OCI-LY7 (cell line): Measurements from ENCODE around the gene FN3KRP. TPM values are rescaled to one million over a fixed set of nuclear protein-coding genes. Genes with fewer than 3 reads are reported as not detected.

Experiments
- BruUV-seq: library from RNA; stranded (reverse); fragments of 400-500 nt; replicated peaks from 2 replicates; lab custom pipeline; 2021; lab: Mats Ljungman, UMichigan
- CTCF ChIA-PET: fragments of 300-600 bp; sonication (Branson Sonifier 250); formaldehyde crosslinking; loops from one replicate; lab custom pipeline; 2022; ENCODE audit warnings: antibody characterized with exemption; ENCODE audit not compliant: unreplicated experiment; lab: Charles Lee
- POLR2A ChIA-PET: fragments of 300-600 bp; sonication (Branson Sonifier 250); formaldehyde crosslinking; loops from one replicate; lab custom pipeline; 2022; ENCODE audit warnings: antibody characterized with exemption; lab: Charles Lee
- DNase-seq: peaks from one replicate; pipeline ENCODE4 v3.0.0-alpha.2; 2015; ENCODE audit warnings: low spot score
- H2AFZ ChIP-seq: fragments of 200-600 bp; sonication (generic), shearing (Covaris generic); 2 replicates; pipeline ENCODE4 v1.6.1; 2014; ENCODE audit warnings: mild to moderate bottlenecking, antibody characterized with exemption, low read length, moderate library complexity
- H3K27ac ChIP-seq: fragments of 200-600 bp; sonication (generic); 2 replicates; pipeline ENCODE4 v1.5.1; 2014; ENCODE audit warnings: mixed run types, low read depth, mild to moderate bottlenecking, moderate library complexity, low read length, inconsistent platforms; ENCODE audit not compliant: poor library complexity, severe bottlenecking
- H3K36me3 ChIP-seq: fragments of 200-600 bp; sonication (generic); 2 replicates; pipeline ENCODE4 v1.6.1; 2014; ENCODE audit warnings: mild to moderate bottlenecking, antibody characterized with exemption, low read length, moderate library complexity, mixed read lengths; ENCODE audit not compliant: insufficient read depth
- H3K4me1 ChIP-seq: fragments of 200-600 bp; sonication (generic); 2 replicates; pipeline ENCODE4 v1.5.1; 2014; ENCODE audit warnings: mild to moderate bottlenecking, low read length; ENCODE audit not compliant: insufficient read depth, poor library complexity, severe bottlenecking
- H3K4me2 ChIP-seq: fragments of 200-600 bp; sonication (generic); 2 replicates; pipeline ENCODE4 v1.6.1; 2014; ENCODE audit warnings: mild to moderate bottlenecking, low read length
- H3K4me3 ChIP-seq: fragments of 200-600 bp; sonication (generic); 2 replicates; pipeline ENCODE4 v1.5.1; 2014; ENCODE audit warnings: mild to moderate bottlenecking, low read depth, low read length; ENCODE audit not compliant: poor library complexity, severe bottlenecking
- H3K79me2 ChIP-seq: fragments of 200-600 bp; sonication (generic); 2 replicates; pipeline ENCODE4 v1.6.1; 2016; ENCODE audit warnings: low read depth, mild to moderate bottlenecking, low read length, moderate library complexity, mixed read lengths; ENCODE audit not compliant: insufficient read depth
- H3K9me2 ChIP-seq: fragments of 200-600 bp; sonication (generic); 2 replicates; pipeline ENCODE4 v1.6.1; 2016; ENCODE audit warnings: mild to moderate bottlenecking, low read length, mixed read lengths; ENCODE audit not compliant: insufficient read depth
- H3K9me3 ChIP-seq: fragments of 200-600 bp; sonication (generic); 2 replicates; pipeline ENCODE4 v1.6.1; 2014; ENCODE audit warnings: mild to moderate bottlenecking, mixed run types, low read length, mixed read lengths
- H4K20me1 ChIP-seq: fragments of 200-600 bp; sonication (generic); 2 replicates; pipeline ENCODE4 v1.6.1; 2014; ENCODE audit warnings: mild to moderate bottlenecking, antibody characterized with exemption, low read length, moderate library complexity, mixed read lengths; ENCODE audit not compliant: insufficient read depth
- CTCF ChIP-seq: fragments of 200-600 bp; sonication (generic); conservative IDR thresholded peaks from 2 replicates; pipeline ENCODE4 v1.5.1; 2014; ENCODE audit warnings: mild to moderate bottlenecking, antibody characterized with exemption, low read length, moderate library complexity, mixed read lengths
- EZH2phosphoT487 ChIP-seq: fragments of 200-600 bp; sonication (generic); IDR thresholded peaks from 2 replicates; pipeline ENCODE4 v1.6.1; 2018; ENCODE audit warnings: low read depth, borderline replicate concordance, mild to moderate bottlenecking, mixed run types, antibody characterized with exemption, low read length, moderate library complexity, mixed read lengths
- intact Hi-C: fragments of 100-400 bp; cut with micrococcal nuclease; formaldehyde crosslinking; loops from one replicate; pipeline ENCODE4 v1.10.0; 2022; ENCODE audit not compliant: unreplicated experiment
- total RNA-seq, 2 experiments: library from RNA; depleted of rRNA in 1 of 2; stranded (reverse); fragments of >200 nt in 1 of 2; shearing (Covaris generic) in 1 of 2; gene quantifications; 2 replicates each; pipeline ENCODE4 v1.2.3, GENCODE V29; 2014 to 2022

Gene FN3KRP
- total RNA-seq, 2 experiments from 2014 or later, result 52.1 to 91.8 TPM

GRCh38 chr17:82685291-82685690 lies 31.2 kb upstream of the FN3KRP start:
- no TSS peak for BruUV-seq
- TF ChIP-seq EZH2phosphoT487, result no peak
- no peak for TF ChIP-seq CTCF
- no peak for DNase-seq
- H3K4me1 ChIP-seq, result peaks cover under 1% of the 10 kb centered on the region
- H3K9me3 ChIP-seq, result peaks cover 19% of the 10 kb centered on the region
- H3K4me2 ChIP-seq, result no peak overlapping the region
- H3K79me2 ChIP-seq, result no peaks in the 10 kb centered on the region
- ChIA-PET CTCF (no interaction called here), POLR2A (no interaction called here)
- intact Hi-C loops, result no loop called here
- H3K4me3 ChIP-seq, result no peak overlapping the region
- H4K20me1 ChIP-seq, result no peaks in the 10 kb centered on the region
- no peak overlapping the region for H2AFZ ChIP-seq
- H3K9me2 ChIP-seq, result no peaks in the 10 kb centered on the region
- H3K36me3 ChIP-seq, result peaks cover 4% of the 10 kb centered on the region; the same call in 1 of the 2 replicates
- H3K27ac ChIP-seq, result no peak overlapping the region

- Histone ChIP-seq H3K79me2 (no peaks in the 10 kb centered on the region), H4K20me1 (no peaks in the 10 kb centered on the region), H3K27ac (no peak overlapping the region), H3K9me2 (no peaks in the 10 kb centered on the region), H3K4me3 (no peak overlapping the region), H2AFZ (no peak overlapping the region), H3K36me3 (no peaks in the 10 kb centered on the region; the same call in 1 of the 2 replicates), H3K4me2 (no peak overlapping the region), H3K4me1 (peaks cover 4% of the 10 kb centered on the region), H3K9me3 (peaks cover 11% of the 10 kb centered on the region)
- ChIA-PET POLR2A (interaction anchor here (1.3 to 2.2 kb wide), 2 partner anchors 8 to 10 kb away, joined by 4 to 7 read pairs; no protein-coding TSS in a partner anchor), CTCF (no interaction called here)
- BruUV-seq, result no TSS peak
- DNase-seq, result no peak
- intact Hi-C loops, result no loop called here
- TF ChIP-seq EZH2phosphoT487 (no peak), CTCF (no peak)
Observed at GRCh38 chr17:82686366-82687324, 29.9 kb upstream of the FN3KRP start.
